ENCODE data around the gene MAML1. TPM values are rescaled to one million over a fixed set of nuclear protein-coding genes. Genes with fewer than 3 reads are reported as not detected.

The MAML1 gene
- total and polyA plus RNA-seq, 2 experiments from 2014 or later = 9.6 to 43.9 TPM

DNA sequence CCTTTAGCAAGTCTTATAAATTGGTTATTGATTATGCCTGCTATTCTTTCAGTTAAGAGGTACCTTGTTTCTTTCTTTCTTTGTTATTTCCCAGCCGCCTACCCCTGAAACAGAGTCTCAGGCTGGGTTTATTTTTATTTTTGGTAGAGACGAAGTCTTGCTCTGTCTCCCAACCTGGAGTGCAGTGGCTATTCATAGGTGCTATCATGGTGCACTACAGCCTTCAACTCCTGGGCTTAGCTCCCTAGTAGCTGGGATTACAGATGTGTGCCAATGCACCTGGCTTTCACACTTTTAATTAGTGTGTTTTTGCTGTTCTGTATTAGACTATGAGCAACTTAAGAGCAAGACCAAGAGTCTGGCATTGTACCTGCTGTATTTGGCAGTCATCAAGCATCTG is 14.2 kb downstream of the MAML1 start (continued):
- TF ChIP-seq NANOG (IDR thresholded peaks at IDR 0.05; ENCODE audit: borderline replicate concordance) (no peak), JUNB (IDR thresholded peaks at IDR 0.05; ENCODE audit: unreplicated experiment) (no peak), ZNF114 (CRISPR knock-in tag; IDR thresholded peaks at IDR 0.05) (no peak)
- TF ChIP-seq, protein P1, sequence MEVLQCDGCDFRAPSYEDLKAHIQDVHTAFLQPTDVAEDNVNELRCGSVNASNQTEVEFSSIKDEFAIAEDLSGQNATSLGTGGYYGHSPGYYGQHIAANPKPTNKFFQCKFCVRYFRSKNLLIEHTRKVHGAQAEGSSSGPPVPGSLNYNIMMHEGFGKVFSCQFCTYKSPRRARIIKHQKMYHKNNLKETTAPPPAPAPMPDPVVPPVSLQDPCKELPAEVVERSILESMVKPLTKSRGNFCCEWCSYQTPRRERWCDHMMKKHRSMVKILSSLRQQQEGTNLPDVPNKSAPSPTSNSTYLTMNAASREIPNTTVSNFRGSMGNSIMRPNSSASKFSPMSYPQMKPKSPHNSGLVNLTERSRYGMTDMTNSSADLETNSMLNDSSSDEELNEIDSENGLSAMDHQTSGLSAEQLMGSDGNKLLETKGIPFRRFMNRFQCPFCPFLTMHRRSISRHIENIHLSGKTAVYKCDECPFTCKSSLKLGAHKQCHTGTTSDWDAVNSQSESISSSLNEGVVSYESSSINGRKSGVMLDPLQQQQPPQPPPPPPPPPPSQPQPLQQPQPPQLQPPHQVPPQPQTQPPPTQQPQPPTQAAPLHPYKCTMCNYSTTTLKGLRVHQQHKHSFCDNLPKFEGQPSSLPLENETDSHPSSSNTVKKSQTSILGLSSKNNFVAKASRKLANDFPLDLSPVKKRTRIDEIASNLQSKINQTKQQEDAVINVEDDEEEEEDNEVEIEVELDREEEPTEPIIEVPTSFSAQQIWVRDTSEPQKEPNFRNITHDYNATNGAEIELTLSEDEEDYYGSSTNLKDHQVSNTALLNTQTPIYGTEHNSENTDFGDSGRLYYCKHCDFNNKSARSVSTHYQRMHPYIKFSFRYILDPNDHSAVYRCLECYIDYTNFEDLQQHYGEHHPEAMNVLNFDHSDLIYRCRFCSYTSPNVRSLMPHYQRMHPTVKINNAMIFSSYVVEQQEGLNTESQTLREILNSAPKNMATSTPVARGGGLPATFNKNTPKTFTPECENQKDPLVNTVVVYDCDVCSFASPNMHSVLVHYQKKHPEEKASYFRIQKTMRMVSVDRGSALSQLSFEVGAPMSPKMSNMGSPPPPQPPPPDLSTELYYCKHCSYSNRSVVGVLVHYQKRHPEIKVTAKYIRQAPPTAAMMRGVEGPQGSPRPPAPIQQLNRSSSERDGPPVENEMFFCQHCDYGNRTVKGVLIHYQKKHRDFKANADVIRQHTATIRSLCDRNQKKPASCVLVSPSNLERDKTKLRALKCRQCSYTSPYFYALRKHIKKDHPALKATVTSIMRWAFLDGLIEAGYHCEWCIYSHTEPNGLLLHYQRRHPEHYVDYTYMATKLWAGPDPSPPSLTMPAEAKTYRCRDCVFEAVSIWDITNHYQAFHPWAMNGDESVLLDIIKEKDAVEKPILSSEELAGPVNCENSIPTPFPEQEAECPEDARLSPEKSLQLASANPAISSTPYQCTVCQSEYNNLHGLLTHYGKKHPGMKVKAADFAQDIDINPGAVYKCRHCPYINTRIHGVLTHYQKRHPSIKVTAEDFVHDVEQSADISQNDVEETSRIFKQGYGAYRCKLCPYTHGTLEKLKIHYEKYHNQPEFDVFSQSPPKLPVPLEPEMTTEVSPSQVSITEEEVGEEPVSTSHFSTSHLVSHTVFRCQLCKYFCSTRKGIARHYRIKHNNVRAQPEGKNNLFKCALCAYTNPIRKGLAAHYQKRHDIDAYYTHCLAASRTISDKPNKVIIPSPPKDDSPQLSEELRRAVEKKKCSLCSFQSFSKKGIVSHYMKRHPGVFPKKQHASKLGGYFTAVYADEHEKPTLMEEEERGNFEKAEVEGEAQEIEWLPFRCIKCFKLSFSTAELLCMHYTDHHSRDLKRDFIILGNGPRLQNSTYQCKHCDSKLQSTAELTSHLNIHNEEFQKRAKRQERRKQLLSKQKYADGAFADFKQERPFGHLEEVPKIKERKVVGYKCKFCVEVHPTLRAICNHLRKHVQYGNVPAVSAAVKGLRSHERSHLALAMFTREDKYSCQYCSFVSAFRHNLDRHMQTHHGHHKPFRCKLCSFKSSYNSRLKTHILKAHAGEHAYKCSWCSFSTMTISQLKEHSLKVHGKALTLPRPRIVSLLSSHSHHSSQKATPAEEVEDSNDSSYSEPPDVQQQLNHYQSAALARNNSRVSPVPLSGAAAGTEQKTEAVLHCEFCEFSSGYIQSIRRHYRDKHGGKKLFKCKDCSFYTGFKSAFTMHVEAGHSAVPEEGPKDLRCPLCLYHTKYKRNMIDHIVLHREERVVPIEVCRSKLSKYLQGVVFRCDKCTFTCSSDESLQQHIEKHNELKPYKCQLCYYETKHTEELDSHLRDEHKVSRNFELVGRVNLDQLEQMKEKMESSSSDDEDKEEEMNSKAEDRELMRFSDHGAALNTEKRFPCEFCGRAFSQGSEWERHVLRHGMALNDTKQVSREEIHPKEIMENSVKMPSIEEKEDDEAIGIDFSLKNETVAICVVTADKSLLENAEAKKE (CRISPR knock-in tag; IDR thresholded peaks at IDR 0.05) = no peak

DNA sequence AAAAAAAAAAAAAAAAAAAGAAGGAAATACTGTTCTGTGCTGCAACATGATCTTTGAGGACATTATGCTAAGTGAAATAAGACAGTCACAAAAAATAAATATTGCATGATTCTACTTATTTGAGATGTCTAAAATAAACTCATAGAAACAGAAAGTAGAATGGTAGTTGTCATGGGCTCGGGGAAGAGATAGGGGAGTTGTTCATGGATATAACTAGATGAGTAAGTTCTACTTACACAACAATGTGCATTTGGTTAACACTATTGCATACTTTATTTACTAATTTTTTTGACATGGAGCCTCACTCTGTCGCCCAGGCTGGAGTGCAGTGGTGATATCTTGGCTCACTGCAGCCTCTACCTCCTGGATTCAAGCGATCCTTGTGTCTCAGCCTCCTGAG is 15.2 kb downstream of the MAML1 start:
- ATAC-seq (no peak), DNase-seq (ENCODE audit: low spot score) (no peak)
- no peak overlapping the region for H3K4me2 ChIP-seq
- peaks cover 47% of the 10 kb centered on the region for H4K20me1 ChIP-seq (replicated peaks; ENCODE audit: insufficient read depth)
- peaks cover 20% of the 10 kb centered on the region for H3K36me3 Mint-ChIP-seq (ENCODE audit: low read depth)
- no peaks in the 10 kb centered on the region for H3K4me1 Mint-ChIP-seq
- H3K36me3 ChIP-seq (ENCODE audit: insufficient read depth) = peaks cover 3% of the 10 kb centered on the region; the same call in 1 of the 2 replicates
- H3F3A ChIP-seq (replicated peaks; ENCODE audit: low read depth) = peaks cover 10% of the 10 kb centered on the region; the same call in 1 of the 2 replicates
- no peak overlapping the region for H3K27ac Mint-ChIP-seq
- H3K4me3 Mint-ChIP-seq = no peak overlapping the region
- no peaks in the 10 kb centered on the region for H3K27me3 Mint-ChIP-seq (ENCODE audit: insufficient read depth, low read depth, poor library complexity)
- H3K79me2 ChIP-seq (replicated peaks; ENCODE audit: insufficient read depth) = peaks cover 98% of the 10 kb centered on the region
- no peaks in the 10 kb centered on the region; the same call in 1 of the 3 replicates for H3K9me3 Mint-ChIP-seq
- H3K4me3 ChIP-seq = no peak overlapping the region
- H3K9me2 ChIP-seq (ENCODE audit: insufficient read depth) = no peaks in the 10 kb centered on the region
- no peaks in the 10 kb centered on the region for H3K27me3 ChIP-seq (ENCODE audit: insufficient read depth)
- H2AFZ ChIP-seq = no peak overlapping the region
- no peak overlapping the region for H3K27ac ChIP-seq (ENCODE audit: low read depth)
- no peaks in the 10 kb centered on the region for H3K4me1 ChIP-seq (ENCODE audit: insufficient read depth)
- no peak for TF ChIP-seq STAT1 (IDR thresholded peaks at IDR 0.05; ENCODE audit: unreplicated experiment)
- TF ChIP-seq EZH2 (IDR thresholded peaks at IDR 0.05; ENCODE audit: low read depth, unreplicated experiment) = no peak
- no peak for TF ChIP-seq EZH2phosphoT487 (IDR thresholded peaks at IDR 0.05; ENCODE audit: unreplicated experiment)
- no peak for TF ChIP-seq JUNB (IDR thresholded peaks at IDR 0.05; ENCODE audit: unreplicated experiment)
- TF ChIP-seq NANOG (IDR thresholded peaks at IDR 0.05; ENCODE audit: borderline replicate concordance) = no peak
- TF ChIP-seq ZNF114 (CRISPR knock-in tag; IDR thresholded peaks at IDR 0.05) = no peak
- TF ChIP-seq POLR2AphosphoS5 (IDR thresholded peaks at IDR 0.05; ENCODE audit: low read depth) = no peak
- TF ChIP-seq, protein P2, sequence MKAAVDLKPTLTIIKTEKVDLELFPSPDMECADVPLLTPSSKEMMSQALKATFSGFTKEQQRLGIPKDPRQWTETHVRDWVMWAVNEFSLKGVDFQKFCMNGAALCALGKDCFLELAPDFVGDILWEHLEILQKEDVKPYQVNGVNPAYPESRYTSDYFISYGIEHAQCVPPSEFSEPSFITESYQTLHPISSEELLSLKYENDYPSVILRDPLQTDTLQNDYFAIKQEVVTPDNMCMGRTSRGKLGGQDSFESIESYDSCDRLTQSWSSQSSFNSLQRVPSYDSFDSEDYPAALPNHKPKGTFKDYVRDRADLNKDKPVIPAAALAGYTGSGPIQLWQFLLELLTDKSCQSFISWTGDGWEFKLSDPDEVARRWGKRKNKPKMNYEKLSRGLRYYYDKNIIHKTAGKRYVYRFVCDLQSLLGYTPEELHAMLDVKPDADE (IDR thresholded peaks at IDR 0.05) = no peak
- TF ChIP-seq, protein P3, sequence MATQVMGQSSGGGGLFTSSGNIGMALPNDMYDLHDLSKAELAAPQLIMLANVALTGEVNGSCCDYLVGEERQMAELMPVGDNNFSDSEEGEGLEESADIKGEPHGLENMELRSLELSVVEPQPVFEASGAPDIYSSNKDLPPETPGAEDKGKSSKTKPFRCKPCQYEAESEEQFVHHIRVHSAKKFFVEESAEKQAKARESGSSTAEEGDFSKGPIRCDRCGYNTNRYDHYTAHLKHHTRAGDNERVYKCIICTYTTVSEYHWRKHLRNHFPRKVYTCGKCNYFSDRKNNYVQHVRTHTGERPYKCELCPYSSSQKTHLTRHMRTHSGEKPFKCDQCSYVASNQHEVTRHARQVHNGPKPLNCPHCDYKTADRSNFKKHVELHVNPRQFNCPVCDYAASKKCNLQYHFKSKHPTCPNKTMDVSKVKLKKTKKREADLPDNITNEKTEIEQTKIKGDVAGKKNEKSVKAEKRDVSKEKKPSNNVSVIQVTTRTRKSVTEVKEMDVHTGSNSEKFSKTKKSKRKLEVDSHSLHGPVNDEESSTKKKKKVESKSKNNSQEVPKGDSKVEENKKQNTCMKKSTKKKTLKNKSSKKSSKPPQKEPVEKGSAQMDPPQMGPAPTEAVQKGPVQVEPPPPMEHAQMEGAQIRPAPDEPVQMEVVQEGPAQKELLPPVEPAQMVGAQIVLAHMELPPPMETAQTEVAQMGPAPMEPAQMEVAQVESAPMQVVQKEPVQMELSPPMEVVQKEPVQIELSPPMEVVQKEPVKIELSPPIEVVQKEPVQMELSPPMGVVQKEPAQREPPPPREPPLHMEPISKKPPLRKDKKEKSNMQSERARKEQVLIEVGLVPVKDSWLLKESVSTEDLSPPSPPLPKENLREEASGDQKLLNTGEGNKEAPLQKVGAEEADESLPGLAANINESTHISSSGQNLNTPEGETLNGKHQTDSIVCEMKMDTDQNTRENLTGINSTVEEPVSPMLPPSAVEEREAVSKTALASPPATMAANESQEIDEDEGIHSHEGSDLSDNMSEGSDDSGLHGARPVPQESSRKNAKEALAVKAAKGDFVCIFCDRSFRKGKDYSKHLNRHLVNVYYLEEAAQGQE (IDR thresholded peaks at IDR 0.05; ENCODE audit: unreplicated experiment) = no peak
- TF ChIP-seq, protein P4, sequence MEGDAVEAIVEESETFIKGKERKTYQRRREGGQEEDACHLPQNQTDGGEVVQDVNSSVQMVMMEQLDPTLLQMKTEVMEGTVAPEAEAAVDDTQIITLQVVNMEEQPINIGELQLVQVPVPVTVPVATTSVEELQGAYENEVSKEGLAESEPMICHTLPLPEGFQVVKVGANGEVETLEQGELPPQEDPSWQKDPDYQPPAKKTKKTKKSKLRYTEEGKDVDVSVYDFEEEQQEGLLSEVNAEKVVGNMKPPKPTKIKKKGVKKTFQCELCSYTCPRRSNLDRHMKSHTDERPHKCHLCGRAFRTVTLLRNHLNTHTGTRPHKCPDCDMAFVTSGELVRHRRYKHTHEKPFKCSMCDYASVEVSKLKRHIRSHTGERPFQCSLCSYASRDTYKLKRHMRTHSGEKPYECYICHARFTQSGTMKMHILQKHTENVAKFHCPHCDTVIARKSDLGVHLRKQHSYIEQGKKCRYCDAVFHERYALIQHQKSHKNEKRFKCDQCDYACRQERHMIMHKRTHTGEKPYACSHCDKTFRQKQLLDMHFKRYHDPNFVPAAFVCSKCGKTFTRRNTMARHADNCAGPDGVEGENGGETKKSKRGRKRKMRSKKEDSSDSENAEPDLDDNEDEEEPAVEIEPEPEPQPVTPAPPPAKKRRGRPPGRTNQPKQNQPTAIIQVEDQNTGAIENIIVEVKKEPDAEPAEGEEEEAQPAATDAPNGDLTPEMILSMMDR (conservative IDR thresholded peaks at IDR 0.05; ENCODE audit: low read depth in 2 of 2) = no peak
- no peak for TF ChIP-seq CREB1 (CRISPR knock-in tag; IDR thresholded peaks at IDR 0.05; ENCODE audit: low read depth)
- no peak for TF ChIP-seq ZNF331 (CRISPR knock-in tag; IDR thresholded peaks at IDR 0.05; ENCODE audit: low read depth)

All from GM23338 (cell line).